Suprapubic skin (tissue), 3 donors: ENCODE data around the gene FMNL2.

Source experiments
- POLR2A ChIP-seq, 2 donors: fragments of 450-650 bp; IDR thresholded peaks; one replicate each; pipeline ENCODE4 v1.6.1; 2017; ENCODE audit warnings: antibody characterized with exemption in 2 of 2, mild to moderate bottlenecking in 2 of 2, moderate library complexity in 2 of 2
- TF ChIP-seq, protein P1 (sequence below), 2 donors: fragments of 200-600 bp in 1 of 2; fragments of 450-650 bp in 1 of 2; sonication (generic) in 1 of 2; IDR thresholded peaks; one replicate each; pipeline ENCODE4 v1.5.1; 2016 to 2019; ENCODE audit warnings: antibody characterized with exemption in 2 of 2, mild to moderate bottlenecking in 1 of 2, moderate library complexity in 1 of 2

DNA sequence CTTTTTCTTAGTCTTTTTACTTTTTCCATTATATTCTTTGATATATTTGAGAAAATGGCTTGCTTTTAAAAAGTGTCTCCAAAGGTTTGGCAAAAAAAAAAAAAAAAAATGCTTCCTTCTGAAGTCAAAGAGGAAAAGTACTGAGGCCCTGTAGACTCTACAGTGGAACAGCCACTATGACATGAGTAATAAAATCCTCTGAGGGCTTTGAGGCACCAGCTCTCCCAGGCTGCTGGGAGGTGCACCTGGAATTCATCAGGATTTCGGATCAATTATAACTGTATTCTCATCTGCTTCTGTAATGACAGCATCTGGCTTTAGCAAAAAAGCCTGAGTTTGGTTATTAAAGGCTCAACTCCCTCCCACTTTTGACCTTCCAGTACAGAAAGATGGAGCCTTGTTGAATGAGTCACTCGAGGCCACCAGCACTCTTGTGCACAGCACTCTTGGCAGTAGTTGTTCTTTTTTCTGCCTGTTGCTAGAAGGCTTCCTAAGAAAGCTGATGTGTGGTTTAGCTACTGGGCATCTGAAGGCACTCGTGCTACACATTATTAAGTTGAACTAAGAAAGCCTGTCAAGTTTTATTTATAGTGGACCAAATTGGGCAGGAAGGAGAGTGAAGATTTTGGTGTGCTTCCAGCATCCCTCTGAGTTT, 251.0 kb downstream of the FMNL2 start:
- TF ChIP-seq POLR2A (IDR thresholded peaks at IDR 0.05): no peak
- TF ChIP-seq, protein P1, sequence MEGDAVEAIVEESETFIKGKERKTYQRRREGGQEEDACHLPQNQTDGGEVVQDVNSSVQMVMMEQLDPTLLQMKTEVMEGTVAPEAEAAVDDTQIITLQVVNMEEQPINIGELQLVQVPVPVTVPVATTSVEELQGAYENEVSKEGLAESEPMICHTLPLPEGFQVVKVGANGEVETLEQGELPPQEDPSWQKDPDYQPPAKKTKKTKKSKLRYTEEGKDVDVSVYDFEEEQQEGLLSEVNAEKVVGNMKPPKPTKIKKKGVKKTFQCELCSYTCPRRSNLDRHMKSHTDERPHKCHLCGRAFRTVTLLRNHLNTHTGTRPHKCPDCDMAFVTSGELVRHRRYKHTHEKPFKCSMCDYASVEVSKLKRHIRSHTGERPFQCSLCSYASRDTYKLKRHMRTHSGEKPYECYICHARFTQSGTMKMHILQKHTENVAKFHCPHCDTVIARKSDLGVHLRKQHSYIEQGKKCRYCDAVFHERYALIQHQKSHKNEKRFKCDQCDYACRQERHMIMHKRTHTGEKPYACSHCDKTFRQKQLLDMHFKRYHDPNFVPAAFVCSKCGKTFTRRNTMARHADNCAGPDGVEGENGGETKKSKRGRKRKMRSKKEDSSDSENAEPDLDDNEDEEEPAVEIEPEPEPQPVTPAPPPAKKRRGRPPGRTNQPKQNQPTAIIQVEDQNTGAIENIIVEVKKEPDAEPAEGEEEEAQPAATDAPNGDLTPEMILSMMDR (IDR thresholded peaks at IDR 0.05): no peak
